Stimulated activated CD8-positive, alpha-beta memory T cell treated with anti-CD3 and anti-CD28 coated beads, Interleukin-12 subunit alpha, Interleukin-12 subunit beta, amount 100 ng/mL, for 4 hours (primary cell): ENCODE measurements around the gene ERICH6B.

ENCODE experiments used
- DNase-seq: peaks from one replicate; pipeline ENCODE4 v3.0.0-alpha.2; 2020; ENCODE audit warnings: low read depth

Gene ERICH6B

GRCh38 chr13:45500492-45501174, 114.9 kb downstream of the ERICH6B start:
- no peak for DNase-seq

GRCh38 chr13:45496942-45497341, 118.6 kb downstream of the ERICH6B start:
- no peak for DNase-seq

- DNase-seq: no peak
Measured at GRCh38 chr13:45492538-45492937, 123.0 kb downstream of the ERICH6B start.
